SK-N-SH treated with all-trans-retinoic acid at 6 μM for 48 hours (cell line): ENCODE measurements around the gene CLDND2.
"Not testable (repeated sequence)": the region's sequence is repeated elsewhere in the genome, so short reads cannot be mapped to it uniquely, and the experiment has no call there.

Experiments used
- ATAC-seq: fragments of 200-7000 bp; cut with Tn5 transposase; 3 replicates; pipeline ENCODE4 v1.9.1; 2020; ENCODE audit warnings: mild to moderate bottlenecking, moderate library complexity
- ARNTL ChIP-seq: fragments of 450-650 bp; formaldehyde crosslinking; IDR thresholded peaks from 2 replicates; pipeline ENCODE4 v1.5.0; 2020; ENCODE audit warnings: low read depth, mild to moderate bottlenecking, moderate library complexity, borderline replicate concordance
- BACH2 ChIP-seq: fragments of 250-450 bp; sonication (Bioruptor Pico); IDR thresholded peaks from 2 replicates; pipeline ENCODE4 v1.9.0; 2021; ENCODE audit warnings: mild to moderate bottlenecking, borderline replicate concordance
- CSDC2 ChIP-seq: fragments of 250-450 bp; sonication (Bioruptor Pico); IDR thresholded peaks from 2 replicates; pipeline ENCODE4 v1.5.0; 2020; ENCODE audit warnings: mild to moderate bottlenecking, moderate library complexity
- ESRRG ChIP-seq: fragments of 250-450 bp; sonication (Bioruptor Pico); IDR thresholded peaks from 2 replicates; pipeline ENCODE4 v1.6.1; 2021; ENCODE audit warnings: mild to moderate bottlenecking
- GLIS3 ChIP-seq: fragments of 250-450 bp; sonication (Bioruptor Pico); IDR thresholded peaks from 2 replicates; pipeline ENCODE4 v1.5.0; 2020; ENCODE audit warnings: mild to moderate bottlenecking, moderate library complexity
- OSR1 ChIP-seq: fragments of 250-450 bp; sonication (Bioruptor Pico); IDR thresholded peaks from 2 replicates; pipeline ENCODE4 v1.8.0; 2022; ENCODE audit warnings: moderate library complexity, mild to moderate bottlenecking, inconsistent platforms
- RARB ChIP-seq: fragments of 250-450 bp; sonication (Bioruptor Pico); IDR thresholded peaks from 2 replicates; pipeline ENCODE4 v1.8.0; 2021; ENCODE audit warnings: mild to moderate bottlenecking, moderate library complexity
- SNAI2 ChIP-seq: fragments of 250-450 bp; sonication (Bioruptor Pico); IDR thresholded peaks from 2 replicates; pipeline ENCODE4 v1.5.0; 2020; ENCODE audit warnings: mild to moderate bottlenecking, moderate library complexity
- TCF4 ChIP-seq: fragments of 250-450 bp; sonication (Bioruptor Pico); IDR thresholded peaks from 2 replicates; pipeline ENCODE4 v1.8.0; 2021; ENCODE audit warnings: mild to moderate bottlenecking, moderate library complexity, borderline replicate concordance
- ZC3H10 ChIP-seq: fragments of 250-450 bp; sonication (Bioruptor Pico); IDR thresholded peaks from 2 replicates; pipeline ENCODE4 v1.5.1; 2021; ENCODE audit warnings: mild to moderate bottlenecking, moderate library complexity
- ZFP3 ChIP-seq: fragments of 250-450 bp; sonication (Bioruptor Pico); IDR thresholded peaks from 2 replicates; pipeline ENCODE4 v1.5.0; 2020; ENCODE audit warnings: mild to moderate bottlenecking, moderate library complexity
- ZFP30 ChIP-seq: fragments of 450-650 bp; formaldehyde crosslinking; IDR thresholded peaks from 2 replicates; pipeline ENCODE4 v1.5.0; 2022; ENCODE audit warnings: mild to moderate bottlenecking, moderate library complexity
- ZNF70 ChIP-seq: fragments of 450-650 bp; formaldehyde crosslinking; IDR thresholded peaks from 2 replicates; pipeline ENCODE4 v1.5.0; 2020; ENCODE audit warnings: mild to moderate bottlenecking, moderate library complexity
- TF ChIP-seq, protein P1 (sequence below): fragments of 250-450 bp; sonication (Bioruptor Pico); IDR thresholded peaks from 2 replicates; pipeline ENCODE4 v1.5.1; 2020; ENCODE audit warnings: low read depth, mild to moderate bottlenecking, moderate library complexity
- TF ChIP-seq, protein P2 (sequence below): fragments of 250-450 bp; sonication (Bioruptor Pico); IDR thresholded peaks from 2 replicates; pipeline ENCODE4 v1.5.0; 2020; ENCODE audit warnings: mild to moderate bottlenecking, moderate library complexity
- TF ChIP-seq, protein P3 (sequence below): fragments of 250-450 bp; sonication (Bioruptor Pico); IDR thresholded peaks from 2 replicates; pipeline ENCODE4 v1.8.0; 2020; ENCODE audit warnings: mild to moderate bottlenecking, moderate library complexity, borderline replicate concordance
- TF ChIP-seq, protein P4 (sequence below): fragments of 250-450 bp; sonication (Bioruptor Pico); IDR thresholded peaks from 2 replicates; pipeline ENCODE4 v1.8.0; 2021; ENCODE audit warnings: low read depth, mild to moderate bottlenecking, moderate library complexity, borderline replicate concordance
- TF ChIP-seq, protein P5 (sequence below): fragments of 250-450 bp; sonication (Bioruptor Pico); IDR thresholded peaks from 2 replicates; pipeline ENCODE4 v1.5.1; 2021; ENCODE audit warnings: mild to moderate bottlenecking, moderate library complexity

Gene CLDND2

DNA sequence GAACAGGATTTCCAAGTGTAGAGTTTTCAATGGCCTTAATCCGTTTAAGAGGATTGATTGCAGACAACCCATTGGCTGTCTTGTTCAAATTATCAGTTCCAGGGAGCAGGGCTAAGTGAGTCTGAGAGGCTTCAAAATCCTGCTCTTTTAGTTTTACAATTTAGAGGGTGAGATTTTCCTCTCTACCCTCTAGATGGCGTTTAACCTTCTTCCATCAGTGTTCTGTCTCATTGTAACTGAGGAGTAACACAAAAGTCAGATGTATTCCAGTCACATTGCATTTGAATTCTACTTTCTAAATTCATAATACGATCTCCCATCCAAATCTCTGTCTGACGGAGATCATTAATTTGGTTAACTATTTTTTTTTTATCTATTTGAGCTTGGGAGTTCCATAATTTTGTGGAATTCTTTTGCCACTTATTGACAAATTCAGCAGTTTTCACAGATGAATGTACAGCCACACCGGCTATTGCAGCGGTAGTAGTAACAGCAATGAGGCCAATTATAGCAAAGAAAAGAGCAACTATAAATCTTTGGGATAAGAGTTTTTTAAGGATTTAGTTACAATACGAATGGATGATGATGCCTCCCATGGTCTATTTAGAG lies 29.4 kb upstream of the CLDND2 start:
- TF ChIP-seq, protein P1, sequence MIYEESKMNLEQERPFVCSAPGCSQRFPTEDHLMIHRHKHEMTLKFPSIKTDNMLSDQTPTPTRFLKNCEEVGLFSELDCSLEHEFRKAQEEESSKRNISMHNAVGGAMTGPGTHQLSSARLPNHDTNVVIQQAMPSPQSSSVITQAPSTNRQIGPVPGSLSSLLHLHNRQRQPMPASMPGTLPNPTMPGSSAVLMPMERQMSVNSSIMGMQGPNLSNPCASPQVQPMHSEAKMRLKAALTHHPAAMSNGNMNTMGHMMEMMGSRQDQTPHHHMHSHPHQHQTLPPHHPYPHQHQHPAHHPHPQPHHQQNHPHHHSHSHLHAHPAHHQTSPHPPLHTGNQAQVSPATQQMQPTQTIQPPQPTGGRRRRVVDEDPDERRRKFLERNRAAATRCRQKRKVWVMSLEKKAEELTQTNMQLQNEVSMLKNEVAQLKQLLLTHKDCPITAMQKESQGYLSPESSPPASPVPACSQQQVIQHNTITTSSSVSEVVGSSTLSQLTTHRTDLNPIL (CRISPR knock-in tag) = no peak
- TF ChIP-seq, protein P2, sequence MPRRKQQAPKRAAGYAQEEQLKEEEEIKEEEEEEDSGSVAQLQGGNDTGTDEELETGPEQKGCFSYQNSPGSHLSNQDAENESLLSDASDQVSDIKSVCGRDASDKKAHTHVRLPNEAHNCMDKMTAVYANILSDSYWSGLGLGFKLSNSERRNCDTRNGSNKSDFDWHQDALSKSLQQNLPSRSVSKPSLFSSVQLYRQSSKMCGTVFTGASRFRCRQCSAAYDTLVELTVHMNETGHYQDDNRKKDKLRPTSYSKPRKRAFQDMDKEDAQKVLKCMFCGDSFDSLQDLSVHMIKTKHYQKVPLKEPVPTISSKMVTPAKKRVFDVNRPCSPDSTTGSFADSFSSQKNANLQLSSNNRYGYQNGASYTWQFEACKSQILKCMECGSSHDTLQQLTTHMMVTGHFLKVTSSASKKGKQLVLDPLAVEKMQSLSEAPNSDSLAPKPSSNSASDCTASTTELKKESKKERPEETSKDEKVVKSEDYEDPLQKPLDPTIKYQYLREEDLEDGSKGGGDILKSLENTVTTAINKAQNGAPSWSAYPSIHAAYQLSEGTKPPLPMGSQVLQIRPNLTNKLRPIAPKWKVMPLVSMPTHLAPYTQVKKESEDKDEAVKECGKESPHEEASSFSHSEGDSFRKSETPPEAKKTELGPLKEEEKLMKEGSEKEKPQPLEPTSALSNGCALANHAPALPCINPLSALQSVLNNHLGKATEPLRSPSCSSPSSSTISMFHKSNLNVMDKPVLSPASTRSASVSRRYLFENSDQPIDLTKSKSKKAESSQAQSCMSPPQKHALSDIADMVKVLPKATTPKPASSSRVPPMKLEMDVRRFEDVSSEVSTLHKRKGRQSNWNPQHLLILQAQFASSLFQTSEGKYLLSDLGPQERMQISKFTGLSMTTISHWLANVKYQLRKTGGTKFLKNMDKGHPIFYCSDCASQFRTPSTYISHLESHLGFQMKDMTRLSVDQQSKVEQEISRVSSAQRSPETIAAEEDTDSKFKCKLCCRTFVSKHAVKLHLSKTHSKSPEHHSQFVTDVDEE = no peak
- no peak for TF ChIP-seq BACH2 (CRISPR knock-in tag)
- TF ChIP-seq, protein P3, sequence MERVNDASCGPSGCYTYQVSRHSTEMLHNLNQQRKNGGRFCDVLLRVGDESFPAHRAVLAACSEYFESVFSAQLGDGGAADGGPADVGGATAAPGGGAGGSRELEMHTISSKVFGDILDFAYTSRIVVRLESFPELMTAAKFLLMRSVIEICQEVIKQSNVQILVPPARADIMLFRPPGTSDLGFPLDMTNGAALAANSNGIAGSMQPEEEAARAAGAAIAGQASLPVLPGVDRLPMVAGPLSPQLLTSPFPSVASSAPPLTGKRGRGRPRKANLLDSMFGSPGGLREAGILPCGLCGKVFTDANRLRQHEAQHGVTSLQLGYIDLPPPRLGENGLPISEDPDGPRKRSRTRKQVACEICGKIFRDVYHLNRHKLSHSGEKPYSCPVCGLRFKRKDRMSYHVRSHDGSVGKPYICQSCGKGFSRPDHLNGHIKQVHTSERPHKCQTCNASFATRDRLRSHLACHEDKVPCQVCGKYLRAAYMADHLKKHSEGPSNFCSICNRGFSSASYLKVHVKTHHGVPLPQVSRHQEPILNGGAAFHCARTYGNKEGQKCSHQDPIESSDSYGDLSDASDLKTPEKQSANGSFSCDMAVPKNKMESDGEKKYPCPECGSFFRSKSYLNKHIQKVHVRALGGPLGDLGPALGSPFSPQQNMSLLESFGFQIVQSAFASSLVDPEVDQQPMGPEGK = no peak
- TF ChIP-seq RARB (CRISPR knock-in tag) = no peak
- TF ChIP-seq ZFP30 (CRISPR knock-in tag) = no peak
- TF ChIP-seq ZC3H10 (CRISPR knock-in tag) = no peak
- TF ChIP-seq ESRRG = no peak
- TF ChIP-seq GLIS3 (CRISPR knock-in tag) = no peak
- TF ChIP-seq OSR1 = no peak
- TF ChIP-seq ARNTL (CRISPR knock-in tag) = no peak
- TF ChIP-seq TCF4 (CRISPR knock-in tag) = no peak
- TF ChIP-seq, protein P4, sequence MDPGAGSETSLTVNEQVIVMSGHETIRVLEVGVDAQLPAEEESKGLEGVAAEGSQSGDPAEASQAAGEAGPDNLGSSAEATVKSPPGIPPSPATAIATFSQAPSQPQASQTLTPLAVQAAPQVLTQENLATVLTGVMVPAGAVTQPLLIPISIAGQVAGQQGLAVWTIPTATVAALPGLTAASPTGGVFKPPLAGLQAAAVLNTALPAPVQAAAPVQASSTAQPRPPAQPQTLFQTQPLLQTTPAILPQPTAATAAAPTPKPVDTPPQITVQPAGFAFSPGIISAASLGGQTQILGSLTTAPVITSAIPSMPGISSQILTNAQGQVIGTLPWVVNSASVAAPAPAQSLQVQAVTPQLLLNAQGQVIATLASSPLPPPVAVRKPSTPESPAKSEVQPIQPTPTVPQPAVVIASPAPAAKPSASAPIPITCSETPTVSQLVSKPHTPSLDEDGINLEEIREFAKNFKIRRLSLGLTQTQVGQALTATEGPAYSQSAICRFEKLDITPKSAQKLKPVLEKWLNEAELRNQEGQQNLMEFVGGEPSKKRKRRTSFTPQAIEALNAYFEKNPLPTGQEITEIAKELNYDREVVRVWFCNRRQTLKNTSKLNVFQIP (CRISPR knock-in tag) = no peak
- TF ChIP-seq ZFP3 = no peak
- no peak for TF ChIP-seq ZNF70
- no peak for ATAC-seq

DNA sequence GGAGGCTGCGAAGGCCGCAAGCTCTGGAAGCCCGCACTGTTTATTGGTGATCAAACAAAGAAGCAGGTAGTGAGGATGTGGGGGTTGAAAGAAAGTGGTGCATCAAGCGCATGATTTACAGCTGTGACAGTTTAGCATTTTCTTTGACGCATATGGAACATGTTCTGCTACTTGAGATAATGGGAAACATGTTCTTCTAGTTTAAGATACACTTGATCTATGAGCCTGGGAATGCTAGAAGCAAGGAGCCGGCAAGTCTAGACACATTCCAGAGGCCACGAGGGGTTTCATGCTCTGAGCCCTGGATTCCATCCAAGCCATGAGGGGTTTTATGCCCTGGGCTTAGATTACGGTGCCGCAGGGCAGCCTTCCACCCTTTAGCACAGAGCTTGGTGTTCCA lies 28.6 kb upstream of the CLDND2 start:
- ATAC-seq = not testable (repeated sequence)

DNA sequence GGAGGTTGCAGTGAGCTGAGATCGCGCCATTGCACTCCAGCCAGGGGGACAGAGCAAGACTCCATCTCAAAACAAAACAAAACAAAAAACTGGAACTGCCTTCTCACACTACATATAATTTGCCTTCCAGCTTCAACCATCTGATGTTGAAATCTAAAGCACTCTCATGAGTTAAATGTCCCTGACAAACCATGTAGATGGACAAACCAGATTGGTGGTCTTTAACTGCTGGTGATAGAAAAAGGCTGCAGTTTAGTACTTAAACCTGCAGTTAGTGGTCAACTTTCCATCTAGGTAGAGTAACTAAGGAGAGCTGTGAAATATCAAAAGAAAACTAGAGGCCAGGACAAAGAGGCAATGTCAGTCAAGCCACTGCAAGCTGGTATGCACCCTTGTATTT lies 27.4 kb upstream of the CLDND2 start:
- ATAC-seq = no peak

DNA sequence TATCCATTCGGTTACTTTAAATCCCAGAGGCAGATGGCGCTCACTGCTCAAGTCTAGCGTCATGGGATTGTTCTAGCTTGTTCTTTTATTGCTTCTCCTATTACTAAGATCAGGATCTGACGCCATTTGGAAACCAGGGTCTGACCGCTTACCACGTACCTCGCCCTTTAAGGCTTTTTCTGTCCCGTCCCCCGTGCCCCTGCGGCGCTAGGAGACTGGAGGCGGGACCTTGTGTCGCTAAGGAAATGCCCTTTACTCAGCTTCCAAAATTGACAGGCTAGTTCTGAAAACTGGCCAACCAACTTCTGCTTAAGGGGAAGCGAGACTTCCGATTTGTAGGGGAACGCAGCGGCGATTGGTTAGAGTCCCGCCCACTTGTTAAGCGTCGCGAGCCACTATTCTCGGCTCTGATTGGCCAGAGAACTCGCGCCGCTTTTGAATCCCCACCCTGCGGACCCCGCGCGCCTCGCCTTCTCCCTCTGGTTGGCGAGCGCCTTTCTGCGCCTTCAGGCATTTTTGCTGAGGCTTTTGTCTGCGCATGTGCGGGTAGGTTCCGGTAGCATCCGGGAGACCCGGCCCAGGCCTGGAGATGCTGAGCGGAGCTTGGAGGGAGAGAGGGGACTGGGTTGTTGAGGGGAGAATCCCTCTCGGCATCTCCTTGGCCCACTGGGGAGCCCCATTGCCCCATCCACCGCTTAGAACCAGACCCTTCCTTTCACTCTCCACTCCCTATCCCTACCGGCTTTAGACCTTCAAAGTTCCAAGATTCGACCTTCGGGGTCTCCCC lies 25.4 kb upstream of the CLDND2 start:
- peak; percentile 98 for ATAC-seq
- TF ChIP-seq ZFP30 (CRISPR knock-in tag) (no peak), ZC3H10 (CRISPR knock-in tag) (no peak), SNAI2 (CRISPR knock-in tag) (no peak), CSDC2 (CRISPR knock-in tag) (no peak)
- TF ChIP-seq, protein P4 (CRISPR knock-in tag) = no peak
- TF ChIP-seq, protein P5, sequence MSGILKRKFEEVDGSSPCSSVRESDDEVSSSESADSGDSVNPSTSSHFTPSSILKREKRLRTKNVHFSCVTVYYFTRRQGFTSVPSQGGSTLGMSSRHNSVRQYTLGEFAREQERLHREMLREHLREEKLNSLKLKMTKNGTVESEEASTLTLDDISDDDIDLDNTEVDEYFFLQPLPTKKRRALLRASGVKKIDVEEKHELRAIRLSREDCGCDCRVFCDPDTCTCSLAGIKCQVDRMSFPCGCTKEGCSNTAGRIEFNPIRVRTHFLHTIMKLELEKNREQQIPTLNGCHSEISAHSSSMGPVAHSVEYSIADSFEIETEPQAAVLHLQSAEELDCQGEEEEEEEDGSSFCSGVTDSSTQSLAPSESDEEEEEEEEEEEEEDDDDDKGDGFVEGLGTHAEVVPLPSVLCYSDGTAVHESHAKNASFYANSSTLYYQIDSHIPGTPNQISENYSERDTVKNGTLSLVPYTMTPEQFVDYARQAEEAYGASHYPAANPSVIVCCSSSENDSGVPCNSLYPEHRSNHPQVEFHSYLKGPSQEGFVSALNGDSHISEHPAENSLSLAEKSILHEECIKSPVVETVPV (CRISPR knock-in tag) = no peak
- TF ChIP-seq, protein P1 (CRISPR knock-in tag) = no peak

More for the DNA sequence above, 27.4 kb upstream of the CLDND2 start:
- TF ChIP-seq ZC3H10 (CRISPR knock-in tag) (no peak), SNAI2 (CRISPR knock-in tag) (no peak), ZFP3 (no peak), GLIS3 (CRISPR knock-in tag) (no peak), RARB (CRISPR knock-in tag) (no peak)
